Measurements from ENCODE around the gene SRRM5.
"Not testable (repeated sequence)": the region's sequence is repeated elsewhere in the genome, so short reads cannot be mapped to it uniquely, and the experiment has no call there.

Gene SRRM5

DNA sequence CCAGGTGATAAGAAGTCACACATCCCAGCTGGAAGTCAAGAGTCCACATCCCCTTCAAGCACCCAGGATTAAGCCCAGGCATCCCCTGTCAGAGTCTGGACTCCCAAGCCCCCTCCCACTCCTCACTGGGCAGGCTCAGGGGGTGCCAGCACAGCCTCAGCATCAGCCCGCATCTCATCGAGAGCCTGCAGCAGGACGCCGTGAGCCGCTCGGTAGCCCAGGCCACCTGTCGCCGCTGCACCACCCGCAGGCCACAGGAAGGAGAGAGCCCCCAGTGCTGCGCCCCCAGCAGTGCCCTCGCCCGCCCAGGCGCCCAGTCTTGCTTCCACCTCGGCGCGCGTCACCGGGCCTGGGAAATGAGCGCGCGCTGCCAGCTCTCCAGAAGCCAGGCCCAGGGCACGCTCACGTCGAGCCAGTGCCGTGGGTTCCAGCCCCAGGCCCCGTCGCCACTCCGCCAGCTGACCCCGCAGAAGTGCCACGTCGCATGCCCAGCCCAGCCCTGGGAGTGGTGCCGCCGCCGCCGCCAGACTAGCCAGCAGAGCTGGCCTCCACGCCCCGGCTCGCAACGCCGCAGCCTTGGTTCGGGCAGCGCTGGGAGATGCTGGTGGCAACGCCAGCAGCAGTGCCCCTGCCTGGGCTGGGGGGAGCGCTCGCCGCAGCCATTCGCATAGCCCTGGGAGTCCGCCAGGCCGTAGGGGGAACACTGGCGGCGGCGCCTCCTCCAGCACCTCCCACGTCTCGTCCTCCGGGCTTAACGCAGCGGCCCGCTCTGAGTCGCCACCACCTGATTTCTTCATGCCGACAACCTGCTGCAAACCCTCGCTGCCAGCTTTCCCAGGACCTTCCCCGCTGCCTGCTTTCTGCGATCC is 19.8 kb upstream of the SRRM5 start:
- DNase-seq (ENCODE audit: low read depth, low spot score) = no peak

- no peak for DNase-seq (ENCODE audit: low read depth, low spot score)
Measured at GRCh38 chr19:43592800-43593350, 19.0 kb upstream of the SRRM5 start.

DNA sequence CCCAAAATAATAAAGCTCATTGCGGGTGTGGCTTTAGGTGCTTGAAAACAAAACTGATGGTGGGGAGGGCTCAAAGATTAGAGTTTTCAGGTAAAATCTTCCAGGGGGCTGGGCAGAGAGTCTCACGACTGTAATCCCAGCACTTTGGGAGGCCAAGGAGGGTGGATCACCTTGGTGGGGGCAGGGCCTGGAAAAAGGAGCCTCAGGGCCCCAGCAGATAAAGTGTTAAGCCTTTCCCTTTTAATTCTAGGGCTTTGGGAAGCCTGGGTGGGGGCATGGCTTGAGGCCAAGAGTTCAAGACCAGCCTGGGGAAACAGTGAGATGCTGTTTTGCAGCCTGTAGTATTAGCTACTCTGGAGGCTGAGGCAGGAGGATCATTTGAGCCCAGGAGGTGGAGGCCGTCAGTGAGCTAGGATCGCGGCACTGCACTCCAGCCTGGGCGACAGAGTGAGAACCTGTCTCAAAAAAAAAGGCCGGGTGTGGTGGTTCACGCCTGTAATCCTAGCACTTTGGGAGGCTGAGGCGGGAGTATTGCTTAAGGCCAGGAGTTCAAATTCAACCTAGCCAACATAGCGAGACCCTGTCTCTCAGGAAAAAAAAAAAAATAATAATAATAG is 17.7 kb upstream of the SRRM5 start:
- no peak for DNase-seq (ENCODE audit: low read depth, low spot score)

- DNase-seq (ENCODE audit: low read depth, low spot score) = no peak
Measured at GRCh38 chr19:43594710-43595604, 16.9 kb upstream of the SRRM5 start.

- no peak for DNase-seq (ENCODE audit: low read depth, low spot score)
Measured at GRCh38 chr19:43595605-43595998, 16.3 kb upstream of the SRRM5 start.

DNA sequence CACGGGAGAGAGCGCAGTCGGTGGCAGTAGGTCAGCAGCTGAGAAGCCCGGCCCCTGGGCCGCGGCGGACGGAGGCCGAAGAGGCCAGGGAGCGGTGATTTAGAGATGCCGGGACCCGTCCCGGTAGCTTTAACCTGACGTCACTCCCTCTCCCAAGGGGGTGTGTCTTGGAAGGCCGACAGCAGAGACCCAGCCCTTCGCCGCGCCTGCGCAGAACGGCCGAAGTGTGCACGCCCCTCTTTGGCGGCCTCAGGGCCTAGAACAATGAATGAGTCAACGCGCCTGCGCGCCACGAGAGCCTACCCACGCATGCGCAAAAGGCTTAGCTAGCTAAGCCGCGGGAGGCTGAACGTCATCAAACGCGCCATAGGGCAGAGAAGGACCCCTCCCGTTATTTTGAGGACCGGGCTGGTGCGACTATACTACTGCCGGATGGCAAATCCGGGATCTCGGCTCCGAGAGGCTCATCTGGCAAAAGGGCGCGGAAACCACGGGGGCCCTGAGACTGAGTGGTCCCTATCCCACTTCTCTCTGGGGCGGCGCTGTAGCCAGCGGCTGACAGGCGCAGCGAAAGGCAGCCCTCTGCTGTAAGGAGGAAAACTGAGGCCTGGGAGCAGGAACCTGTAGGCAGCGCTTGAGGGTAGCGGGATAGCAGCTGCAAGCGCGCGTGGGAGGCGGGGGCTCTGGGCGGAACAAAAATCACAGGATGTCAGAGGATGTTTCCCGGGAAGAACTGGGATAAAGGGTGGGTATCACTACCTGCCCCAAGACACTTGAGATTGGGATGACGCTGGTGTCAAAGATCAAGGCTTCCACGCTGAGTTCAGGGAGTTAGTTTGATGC is 15.7 kb upstream of the SRRM5 start, which contains the start of the genes IRGQ and ZNF576:
Gene IRGQ (minus strand): TSS at position 136 of the 843 bp plus-strand sequence. CDS start 796 bp downstream, outside the sequence.
Gene ZNF576 (plus strand): TSS at position 597 of the 843 bp plus-strand sequence. CDS start 514 bp downstream, outside the sequence.
- peak; percentile 100 for DNase-seq (ENCODE audit: low read depth, low spot score)

DNA sequence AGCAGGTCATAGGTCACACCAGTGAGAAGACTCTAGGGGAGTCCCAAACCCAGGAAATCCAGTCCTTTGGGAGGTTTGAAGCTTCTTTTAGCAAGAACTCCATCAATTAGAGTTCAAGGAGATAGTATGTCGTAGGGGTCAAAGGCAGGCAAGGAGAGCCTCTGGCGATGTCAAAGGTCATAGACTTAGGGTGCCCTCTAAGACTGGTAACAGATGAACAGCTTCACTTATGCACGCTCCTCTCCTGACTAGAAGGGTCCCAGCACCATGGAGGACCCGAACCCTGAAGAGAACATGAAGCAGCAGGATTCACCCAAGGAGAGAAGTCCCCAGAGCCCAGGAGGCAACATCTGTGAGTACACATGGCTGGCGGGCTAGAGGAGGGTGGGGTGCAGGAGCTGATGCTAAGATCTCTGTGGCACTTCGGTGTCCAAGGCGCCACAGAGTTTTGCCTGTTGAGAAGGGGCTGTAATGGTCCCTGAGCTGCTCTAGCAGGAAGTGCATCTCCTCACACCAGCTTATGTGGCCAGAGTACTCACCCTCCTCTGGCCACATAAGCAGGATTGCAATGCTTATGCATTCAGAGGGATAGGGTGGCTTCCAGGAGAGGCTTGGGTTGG is 14.9 kb upstream of the SRRM5 start:
- no peak for DNase-seq (ENCODE audit: low read depth, low spot score)

- DNase-seq (ENCODE audit: low read depth, low spot score) = no peak
Measured at GRCh38 chr19:43597876-43598275, 14.0 kb upstream of the SRRM5 start.

- DNase-seq (ENCODE audit: low read depth, low spot score) = no peak
Measured at GRCh38 chr19:43598445-43599240, 13.2 kb upstream of the SRRM5 start.

DNA sequence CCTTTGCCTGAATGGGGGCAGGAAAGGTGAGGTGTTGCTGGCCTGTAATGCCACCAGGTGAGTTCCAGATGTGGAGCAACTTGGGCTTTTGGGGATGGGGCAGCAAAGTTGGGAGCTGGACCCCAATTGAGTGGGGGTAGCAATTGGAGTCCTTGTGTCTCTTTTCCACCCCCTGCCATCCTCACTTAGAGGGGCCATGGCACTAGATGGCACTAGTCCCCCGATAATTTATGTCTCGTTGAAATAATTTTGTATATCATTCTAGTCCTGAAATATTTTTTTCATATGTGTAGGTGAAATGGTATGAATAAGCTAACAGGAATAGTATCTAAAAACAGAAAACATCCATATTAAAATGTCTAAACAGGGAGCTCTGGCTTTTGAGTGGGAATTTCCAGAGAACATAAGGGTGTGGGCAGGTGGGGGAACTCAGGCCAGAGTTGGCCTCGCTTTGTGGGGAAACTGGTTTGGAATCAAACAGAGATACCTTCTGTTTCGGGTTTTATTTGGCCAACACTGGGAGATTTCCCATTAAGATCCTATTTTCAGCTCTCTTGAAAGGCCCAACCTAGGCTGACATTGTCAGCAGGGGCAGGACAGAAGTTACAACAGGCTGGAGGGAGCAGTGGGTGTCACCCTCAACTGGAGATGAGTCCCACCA is 12.1 kb upstream of the SRRM5 start:
- no peak for DNase-seq (ENCODE audit: low read depth, low spot score)

DNA sequence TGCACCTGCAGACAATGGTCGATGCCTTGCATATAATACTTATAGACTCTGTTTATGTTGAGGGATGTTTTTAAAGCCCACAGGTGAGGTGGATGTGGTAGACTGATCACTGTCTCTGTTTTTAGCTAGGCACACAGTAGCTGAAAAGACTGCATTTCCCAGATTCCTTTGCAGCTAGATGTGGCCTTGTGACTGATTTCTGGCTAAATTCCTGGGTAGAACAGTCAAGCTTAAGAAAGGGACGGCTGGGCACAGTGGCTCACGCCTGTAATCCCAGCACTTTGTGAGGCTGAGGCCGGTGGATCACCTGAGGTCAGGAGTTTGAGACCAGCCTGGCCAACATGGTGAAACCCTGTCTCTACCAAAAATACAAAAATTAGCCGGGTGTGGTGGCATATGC is 11.6 kb upstream of the SRRM5 start:
- not testable (repeated sequence) for DNase-seq (ENCODE audit: low read depth, low spot score)

DNA sequence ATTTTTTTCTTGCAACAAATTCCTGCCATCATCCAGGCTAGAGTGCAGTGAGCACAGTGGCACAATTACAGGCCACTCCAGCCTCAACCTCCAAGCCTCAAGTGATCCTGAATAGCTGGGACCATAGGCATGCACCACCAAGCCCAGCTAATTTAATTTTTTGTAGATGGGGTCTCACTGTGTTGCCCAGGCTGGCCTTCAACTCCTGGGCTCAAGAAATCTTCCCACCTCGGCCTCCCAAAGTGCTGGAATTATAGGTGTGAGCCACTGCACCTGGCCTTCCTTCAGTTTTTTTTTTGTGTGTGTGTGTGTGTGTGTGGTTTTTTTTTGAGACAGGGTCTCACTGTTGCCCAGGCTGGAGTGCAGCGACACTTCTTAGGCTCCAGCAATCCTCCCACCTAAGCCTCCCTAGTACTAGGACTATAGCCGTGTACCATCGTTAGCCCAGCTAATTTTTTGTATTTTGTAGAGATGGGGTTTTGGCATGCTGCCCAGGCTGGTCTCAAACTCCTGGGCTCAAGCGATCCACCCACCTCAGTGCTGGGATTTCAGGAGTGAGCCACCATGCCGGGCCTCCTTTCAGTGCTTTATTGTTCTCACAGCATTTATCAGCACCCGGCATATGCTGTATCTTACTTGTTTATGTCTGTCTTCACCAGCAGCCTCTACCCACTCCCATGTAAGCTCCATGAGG is 5.9 kb upstream of the SRRM5 start:
- DNase-seq (ENCODE audit: low read depth, low spot score) = no peak

- no peak for DNase-seq (ENCODE audit: low read depth, low spot score)
Measured at GRCh38 chr19:43606569-43607229, 5.2 kb upstream of the SRRM5 start.

DNA sequence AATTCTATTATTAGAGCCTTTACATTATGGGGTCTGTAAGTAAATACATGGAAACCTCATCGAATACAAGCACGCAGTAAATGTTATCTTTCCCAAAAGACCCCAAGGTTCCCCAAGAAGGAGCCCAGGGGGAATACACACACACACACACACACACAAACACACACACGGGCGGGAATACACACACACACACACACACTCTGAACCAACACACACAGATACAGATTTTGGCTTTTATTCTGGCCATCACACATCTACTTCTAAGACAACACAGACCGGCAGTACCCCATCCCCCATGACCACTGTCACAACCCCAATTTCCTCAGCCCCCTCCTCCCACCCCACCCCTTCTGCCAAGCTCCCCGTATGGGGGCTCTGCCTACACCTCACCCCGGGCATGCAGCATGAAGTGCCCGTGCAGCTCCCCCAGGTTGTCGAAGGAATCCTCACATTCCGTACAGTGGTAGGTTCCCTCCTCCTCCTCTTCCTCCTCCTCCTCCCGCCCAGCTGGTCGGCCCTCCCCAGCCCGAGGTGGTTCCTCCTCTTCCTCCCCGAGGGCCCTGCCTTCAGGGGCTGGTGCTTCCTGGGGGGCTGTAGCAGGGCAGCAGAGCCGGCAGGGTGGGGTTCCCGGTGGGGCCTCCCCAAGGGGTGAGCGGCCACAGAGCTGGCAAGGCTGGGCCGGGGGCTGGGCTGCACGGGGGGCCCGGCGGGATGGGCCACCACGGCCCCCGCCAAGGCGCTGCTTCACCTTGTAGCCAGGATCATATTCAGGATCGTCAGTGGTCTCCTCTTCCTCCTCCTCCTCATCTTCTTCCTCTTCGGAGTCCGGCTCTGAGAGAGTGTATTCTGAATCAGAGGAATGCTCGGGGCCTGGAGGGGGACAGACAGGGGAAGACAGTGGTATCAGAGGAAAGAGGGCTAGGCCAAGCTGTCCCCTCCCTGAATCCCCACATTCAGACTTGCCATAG is 4.4 kb upstream of the SRRM5 start:
- DNase-seq (ENCODE audit: low read depth, low spot score) = no peak

DNA sequence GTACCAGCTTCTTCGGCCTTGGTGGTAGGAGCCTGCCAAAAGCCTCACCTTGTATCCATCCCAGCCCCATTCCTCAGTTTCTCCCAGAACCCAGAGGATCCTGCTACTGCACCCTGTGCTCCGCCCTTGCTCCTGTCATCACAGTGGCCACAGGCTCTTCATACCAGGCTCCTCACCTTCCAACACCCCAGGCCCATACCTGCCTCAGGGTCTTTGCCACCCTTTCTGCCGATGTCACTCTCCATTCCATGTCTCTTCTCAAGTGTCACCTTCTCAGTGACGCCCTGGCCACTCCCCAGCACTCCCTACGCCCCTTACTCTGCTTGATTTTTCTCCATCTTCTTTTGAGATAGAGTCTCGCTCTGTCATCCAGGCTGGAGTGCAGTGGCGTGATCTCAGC is 2.0 kb upstream of the SRRM5 start:
- no peak for DNase-seq (ENCODE audit: low read depth, low spot score)

DNA sequence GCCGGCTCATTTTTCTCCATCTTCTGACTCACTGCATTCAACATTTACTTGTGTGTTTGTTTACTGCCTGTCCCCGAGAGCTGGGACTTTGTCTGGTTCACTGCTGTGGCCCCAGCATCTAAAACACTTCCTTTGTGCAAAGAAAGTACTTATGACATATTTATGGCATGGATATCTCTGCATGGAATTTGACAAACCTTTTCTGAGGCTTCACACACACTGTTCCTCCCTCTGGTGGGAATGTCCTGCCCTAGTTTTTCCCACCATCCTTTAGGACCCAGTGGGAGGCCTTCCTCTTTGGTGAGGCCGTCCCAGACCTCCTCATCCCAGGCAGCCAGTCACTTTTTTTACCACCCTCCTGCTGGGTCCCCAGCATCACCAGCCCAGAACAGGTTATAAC is 1.4 kb upstream of the SRRM5 start:
- DNase-seq (ENCODE audit: low read depth, low spot score) = peak; percentile 83

DNA sequence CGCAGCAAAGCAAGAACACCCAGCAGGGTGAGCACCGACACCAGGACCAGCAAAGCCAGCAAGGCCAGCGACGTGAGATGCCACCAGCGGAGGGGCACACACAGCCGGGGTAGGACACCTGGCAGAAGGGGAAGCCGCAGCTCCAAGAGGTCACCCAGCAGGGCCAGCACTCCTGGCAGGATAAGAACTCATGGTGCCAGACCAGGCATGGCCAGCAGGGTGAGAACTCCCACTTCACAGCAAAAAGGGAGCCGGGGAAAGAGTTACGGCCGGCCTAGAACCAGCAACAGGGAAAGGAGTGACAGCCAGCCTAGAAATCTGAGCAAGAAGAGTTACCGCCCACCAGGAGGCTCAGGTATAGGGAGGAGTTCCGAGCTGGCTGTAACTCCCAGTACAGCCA is 486 bp downstream of the SRRM5 start:
- DNase-seq (ENCODE audit: low read depth, low spot score) = no peak

All from smooth muscle cell of the brain vasculature (primary cell).